Muscle layer of duodenum (tissue), 2 donors: ENCODE measurements around the gene HSD11B1.

Source experiments
- H3K27ac ChIP-seq: one replicate; pipeline ENCODE4 v1.7.0; 2013; ENCODE audit warnings: mild to moderate bottlenecking, low read length
- H3K27me3 ChIP-seq: one replicate; pipeline ENCODE4 v1.7.0; 2013; ENCODE audit warnings: low read depth, mild to moderate bottlenecking, control low read depth, low read length
- H3K36me3 ChIP-seq, 2 donors: one replicate each; pipeline ENCODE4 v1.7.0; 2013; ENCODE audit warnings: low read length in 2 of 2, control low read depth in 1 of 2, mild to moderate bottlenecking in 1 of 2; ENCODE audit not compliant: insufficient read depth in 2 of 2, control insufficient read depth in 1 of 2
- H3K4me1 ChIP-seq, 2 donors: one replicate each; pipeline ENCODE4 v1.7.0; 2013; ENCODE audit warnings: low read length in 2 of 2, mild to moderate bottlenecking in 2 of 2, control low read depth in 1 of 2, moderate library complexity in 1 of 2; ENCODE audit not compliant: insufficient read depth in 2 of 2, control insufficient read depth in 1 of 2
- H3K4me3 ChIP-seq, 2 donors: one replicate each; pipeline ENCODE4 v1.7.0; 2013; ENCODE audit warnings: low read length in 2 of 2, low read depth in 1 of 2, mild to moderate bottlenecking in 1 of 2
- H3K9me3 ChIP-seq, 2 donors: one replicate each; pipeline ENCODE4 v1.7.0; 2013; ENCODE audit warnings: low read length in 2 of 2, control low read depth in 1 of 2, mild to moderate bottlenecking in 1 of 2; ENCODE audit not compliant: control insufficient read depth in 1 of 2
- donor health status: healthy.

HSD11B1 gene

DNA sequence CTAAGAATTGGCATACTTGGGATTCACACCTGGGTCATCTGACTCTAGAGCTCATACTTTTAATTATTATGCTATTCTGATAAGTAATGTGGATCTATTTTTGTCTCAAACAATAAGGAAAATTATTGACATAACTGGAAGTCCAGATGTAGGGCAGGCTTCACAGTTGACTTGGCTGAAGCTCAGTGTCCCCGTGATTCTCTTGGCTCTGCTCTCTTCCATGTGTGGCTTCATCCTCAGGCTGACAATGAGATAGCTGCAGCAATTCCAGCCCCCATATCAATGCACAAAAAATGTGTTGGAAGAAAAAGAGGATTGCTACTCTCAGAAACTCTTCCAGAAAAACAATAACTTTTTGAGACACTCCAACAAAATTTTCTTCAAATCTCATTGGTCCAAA lies 23.8 kb downstream of the HSD11B1 start:
- Histone ChIP-seq H3K27ac (no peak overlapping the region), H3K4me1 (no peaks in the 10 kb centered on the region), H3K27me3 (no peaks in the 10 kb centered on the region), H3K4me3 (no peak overlapping the region), H3K36me3 (no peaks in the 10 kb centered on the region), H3K9me3 (no peaks in the 10 kb centered on the region)

DNA sequence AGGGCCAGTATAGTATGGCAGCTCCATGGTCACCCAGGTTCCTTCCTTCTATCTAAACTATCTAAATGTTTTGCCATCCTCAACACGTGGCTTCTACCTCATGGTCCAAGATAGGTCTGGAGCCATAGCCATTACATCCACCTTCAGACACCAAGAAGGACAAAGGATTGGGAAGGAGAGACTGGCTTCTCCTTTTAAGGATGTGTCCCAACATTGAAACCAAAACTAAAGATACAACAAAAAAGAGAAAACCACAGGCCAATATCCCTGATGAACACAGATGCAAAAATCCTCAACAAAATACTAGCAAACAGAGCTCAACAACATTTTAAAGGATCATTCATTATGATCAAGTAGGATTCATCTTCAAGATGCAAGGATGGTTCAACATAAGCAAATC lies 24.8 kb downstream of the HSD11B1 start:
- no peaks in the 10 kb centered on the region for H3K9me3 ChIP-seq
- no peaks in the 10 kb centered on the region for H3K27me3 ChIP-seq

DNA sequence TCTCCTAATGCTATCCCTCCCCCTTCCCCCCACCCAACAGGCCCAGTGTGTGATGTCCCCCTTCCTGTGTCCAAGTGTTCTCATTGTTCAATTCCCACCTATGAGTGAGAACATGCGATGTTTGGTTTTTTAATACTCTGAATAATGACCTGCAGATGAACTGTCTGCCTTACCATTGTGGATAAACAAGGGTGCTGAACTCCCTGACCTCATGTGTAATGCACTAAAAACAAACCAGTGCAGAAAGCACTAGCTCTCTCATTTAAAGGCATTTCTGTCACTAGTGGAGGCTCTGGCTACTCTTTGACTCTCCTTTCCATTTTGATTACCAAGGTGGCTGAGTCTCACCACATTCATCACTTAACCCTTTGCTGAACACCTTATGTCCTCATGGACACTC lies 28.1 kb downstream of the HSD11B1 start:
- no peak overlapping the region for H3K4me3 ChIP-seq
- H3K9me3 ChIP-seq, result no peaks in the 10 kb centered on the region
- no peaks in the 10 kb centered on the region for H3K36me3 ChIP-seq
- no peaks in the 10 kb centered on the region for H3K27me3 ChIP-seq
- H3K4me1 ChIP-seq, result peaks cover 0 to 4% of the 10 kb centered on the region in 2 donors
- no peak overlapping the region for H3K27ac ChIP-seq

More for the DNA sequence above, 24.8 kb downstream of the HSD11B1 start:
- Histone ChIP-seq H3K4me1 (peaks cover 0 to 4% of the 10 kb centered on the region in 2 donors), H3K27ac (no peak overlapping the region), H3K36me3 (no peaks in the 10 kb centered on the region), H3K4me3 (no peak overlapping the region)

DNA sequence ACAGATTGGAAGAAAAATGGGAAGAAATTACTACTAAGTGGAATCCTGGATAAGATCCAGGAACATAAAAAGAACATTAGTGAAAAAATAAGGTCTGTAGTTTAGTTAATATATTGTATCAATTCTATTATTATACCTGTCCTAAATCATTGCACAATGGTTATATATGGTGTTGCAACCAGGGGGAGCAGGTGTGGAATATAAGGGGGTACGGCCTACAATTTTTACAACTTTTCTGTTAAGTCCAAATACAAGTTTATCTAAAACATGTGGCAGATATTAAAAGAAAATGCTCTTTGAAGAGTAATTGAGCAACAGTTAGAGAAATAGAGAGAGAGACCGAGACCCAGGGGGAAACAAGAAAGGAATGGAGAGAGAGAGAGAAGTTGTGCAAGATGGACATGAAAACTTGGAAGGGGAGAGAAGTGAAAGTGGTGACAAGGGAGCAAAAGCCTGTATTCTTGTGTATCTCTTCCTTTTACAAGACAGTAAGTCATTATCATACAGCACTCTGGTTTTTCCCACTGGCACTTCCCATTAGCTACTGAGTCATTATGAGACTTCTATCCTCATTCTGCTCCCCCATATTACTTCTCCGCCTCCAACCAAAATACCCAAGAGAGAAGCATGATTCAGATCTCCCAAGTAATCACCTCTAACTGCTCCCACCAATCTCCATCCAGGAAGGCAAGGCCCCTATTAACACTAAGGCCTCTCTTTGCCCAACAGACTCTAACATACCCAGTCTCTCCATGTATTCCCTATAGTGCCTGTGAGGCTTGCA lies 29.0 kb downstream of the HSD11B1 start:
- Histone ChIP-seq H3K27ac (no peak overlapping the region), H3K36me3 (no peaks in the 10 kb centered on the region), H3K9me3 (no peaks in the 10 kb centered on the region), H3K4me3 (no peak overlapping the region), H3K4me1 (peaks cover 0 to 4% of the 10 kb centered on the region in 2 donors), H3K27me3 (no peaks in the 10 kb centered on the region)

DNA sequence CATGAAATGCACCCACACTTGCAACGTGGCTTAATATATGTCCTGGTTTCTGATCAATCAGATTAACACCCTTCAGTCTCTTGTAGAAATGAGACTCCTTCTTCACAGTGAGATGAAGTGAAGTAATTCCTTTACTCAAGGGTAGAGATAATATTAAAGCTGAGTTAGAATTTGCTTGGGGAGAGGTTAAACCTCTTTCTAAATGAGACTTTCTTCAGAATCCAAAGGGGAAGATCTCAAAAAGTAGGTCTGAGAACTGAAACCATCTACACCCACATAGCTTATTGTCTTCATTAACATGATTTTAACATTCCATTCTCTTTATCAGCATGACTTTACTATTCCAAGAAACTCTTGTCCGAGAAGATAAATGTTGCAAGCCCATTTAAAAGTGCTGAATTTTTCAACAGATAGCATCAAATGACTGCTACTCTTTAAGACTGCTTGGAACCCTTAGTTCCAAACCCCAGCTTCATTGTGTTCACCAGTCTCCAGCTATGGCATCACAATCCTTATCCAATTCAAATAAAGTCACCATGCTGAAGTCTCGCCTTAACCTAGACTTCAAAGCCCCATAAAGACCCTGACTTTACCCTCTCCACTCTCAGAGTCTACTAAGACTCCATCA lies 32.0 kb downstream of the HSD11B1 start:
- Histone ChIP-seq H3K9me3 (no peaks in the 10 kb centered on the region), H3K27ac (no peak overlapping the region), H3K36me3 (no peaks in the 10 kb centered on the region), H3K4me1 (peaks cover 2 to 4% of the 10 kb centered on the region in 2 donors), H3K27me3 (no peaks in the 10 kb centered on the region), H3K4me3 (no peak overlapping the region)

DNA sequence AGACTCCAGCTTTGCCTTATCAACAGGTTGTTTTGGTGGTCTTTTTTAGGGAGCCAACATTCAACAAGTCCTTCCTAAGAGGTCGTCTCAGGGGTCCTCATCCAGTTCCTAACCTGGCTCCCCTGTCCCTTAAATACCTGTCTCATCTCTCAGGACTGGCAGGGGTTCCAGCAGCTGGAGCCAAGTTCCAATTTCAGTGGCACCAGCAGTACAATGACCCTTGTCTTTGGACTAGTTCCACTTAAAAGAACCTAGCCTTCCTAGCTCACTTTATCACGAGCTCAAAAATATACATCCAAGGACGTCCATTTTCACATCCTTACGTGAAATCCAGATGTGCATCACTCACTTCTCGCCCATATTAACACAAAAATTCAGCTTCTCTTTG lies 32.5 kb downstream of the HSD11B1 start:
- Histone ChIP-seq H3K4me3 (no peak overlapping the region), H3K27me3 (no peaks in the 10 kb centered on the region), H3K27ac (no peak overlapping the region)

DNA sequence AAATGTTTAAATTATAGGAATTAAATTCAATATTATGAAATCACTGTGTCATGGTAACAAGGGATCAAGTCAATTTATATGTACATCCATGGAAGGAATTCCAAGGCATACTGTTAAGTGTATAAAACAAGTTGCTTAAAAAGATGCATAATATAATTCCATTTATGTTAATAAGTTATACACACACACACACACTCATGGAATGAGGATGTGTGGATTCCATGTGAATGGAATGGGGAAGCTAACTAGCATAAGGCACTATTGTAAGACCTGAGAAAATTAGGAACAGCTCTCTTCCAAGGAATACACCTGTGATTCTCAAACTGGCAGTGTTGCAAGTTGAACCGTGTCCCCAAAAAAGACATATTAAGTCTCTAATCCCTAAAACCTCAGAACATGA lies 33.6 kb downstream of the HSD11B1 start:
- Histone ChIP-seq H3K27me3 (no peaks in the 10 kb centered on the region), H3K36me3 (no peaks in the 10 kb centered on the region), H3K27ac (no peak overlapping the region), H3K9me3 (no peaks in the 10 kb centered on the region), H3K4me1 (peaks cover 4 to 12% of the 10 kb centered on the region in 2 donors), H3K4me3 (no peak overlapping the region)

More for the DNA sequence above, 32.5 kb downstream of the HSD11B1 start:
- Histone ChIP-seq H3K36me3 (no peaks in the 10 kb centered on the region), H3K9me3 (no peaks in the 10 kb centered on the region), H3K4me1 (peaks cover 4 to 7% of the 10 kb centered on the region in 2 donors)

DNA sequence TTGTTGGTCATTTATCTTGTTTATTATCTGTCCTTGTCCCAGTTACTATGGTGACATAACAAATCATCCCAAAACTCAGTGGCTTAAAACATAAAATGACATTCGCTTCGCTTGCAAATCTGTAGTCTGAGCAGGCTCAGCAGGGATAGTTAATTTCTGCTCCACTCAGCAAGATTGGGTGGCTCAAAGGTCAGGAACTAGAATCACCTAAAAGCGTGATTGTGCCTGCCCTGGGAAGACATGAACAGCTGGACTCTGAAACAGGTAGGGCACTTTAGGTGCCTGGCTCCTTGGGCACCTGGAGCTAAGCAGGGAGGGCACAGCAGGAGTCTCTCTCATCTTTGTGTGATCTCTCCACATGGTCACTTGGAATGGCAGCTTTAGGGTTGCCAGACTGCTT lies 36.5 kb downstream of the HSD11B1 start:
- no peaks in the 10 kb centered on the region for H3K36me3 ChIP-seq
- no peaks in the 10 kb centered on the region for H3K27me3 ChIP-seq
- H3K9me3 ChIP-seq, result no peaks in the 10 kb centered on the region
- no peak overlapping the region for H3K4me3 ChIP-seq
- peaks cover 0 to 12% of the 10 kb centered on the region in 2 donors for H3K4me1 ChIP-seq
- H3K27ac ChIP-seq, result no peak overlapping the region

DNA sequence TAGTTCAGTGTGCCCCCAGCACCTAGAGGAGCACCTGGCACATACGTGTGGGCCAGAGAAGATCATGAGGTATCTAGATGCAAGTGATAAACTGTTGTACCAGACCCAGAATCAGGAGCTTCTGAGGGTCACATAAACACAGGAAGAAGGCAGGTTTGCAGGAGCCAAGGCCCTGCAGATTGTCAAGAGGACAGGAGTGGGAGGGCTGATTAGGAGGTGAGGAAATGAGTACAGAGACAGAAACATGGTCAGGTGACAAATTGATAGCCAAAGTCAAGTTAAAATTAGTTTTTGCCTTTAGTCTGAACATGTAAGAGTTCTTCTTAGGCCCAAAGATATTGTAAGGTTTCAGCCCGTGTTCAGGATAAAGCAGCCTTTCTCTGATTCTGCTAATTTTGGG lies 37.2 kb downstream of the HSD11B1 start:
- no peaks in the 10 kb centered on the region for H3K9me3 ChIP-seq
- H3K27me3 ChIP-seq, result no peaks in the 10 kb centered on the region
- peaks cover 0 to 12% of the 10 kb centered on the region in 2 donors for H3K4me1 ChIP-seq
- H3K36me3 ChIP-seq, result no peaks in the 10 kb centered on the region
- H3K4me3 ChIP-seq, result no peak overlapping the region
- peak overlapping the region; percentile 55 for H3K27ac ChIP-seq

DNA sequence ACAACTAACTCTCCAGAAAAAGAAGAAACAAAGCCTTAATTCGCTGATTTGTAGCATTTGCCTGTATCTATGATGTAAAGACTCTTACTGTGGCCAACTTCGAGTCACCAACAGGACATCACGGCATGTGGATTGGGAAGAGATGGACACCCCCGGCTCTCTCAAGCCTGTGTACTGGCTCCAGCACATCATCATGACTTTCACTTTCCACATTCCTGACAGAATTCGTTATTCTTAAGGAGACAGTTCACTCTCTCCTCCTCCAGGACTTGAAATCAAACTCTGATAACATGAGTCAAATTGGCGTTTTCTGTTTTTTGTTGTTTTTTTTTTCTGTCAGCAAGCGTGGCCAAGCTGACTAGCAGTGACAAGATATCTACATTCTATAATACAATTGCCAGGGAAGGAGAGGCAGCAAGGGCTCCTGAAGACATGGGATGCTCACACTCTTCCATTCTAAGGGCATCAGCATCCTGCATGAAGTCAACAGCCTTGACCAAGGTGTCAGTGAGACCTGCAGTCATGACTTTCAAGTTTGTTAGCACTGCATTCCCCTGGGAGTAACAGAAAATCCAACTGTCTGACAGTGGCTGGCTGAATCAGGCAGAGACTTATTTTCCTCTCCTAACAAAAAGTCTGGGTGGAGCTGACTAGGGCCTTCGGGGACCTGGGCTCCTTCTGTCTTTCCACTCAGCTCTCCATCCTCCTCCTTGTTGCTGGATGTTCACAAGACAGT lies 37.9 kb downstream of the HSD11B1 start:
- H3K36me3 ChIP-seq, result no peaks in the 10 kb centered on the region
- peaks cover 0 to 12% of the 10 kb centered on the region in 2 donors for H3K4me1 ChIP-seq
- H3K27me3 ChIP-seq, result no peaks in the 10 kb centered on the region
- no peaks in the 10 kb centered on the region for H3K9me3 ChIP-seq
- H3K27ac ChIP-seq, result peak overlapping the region; percentile 55
- no peak overlapping the region for H3K4me3 ChIP-seq

DNA sequence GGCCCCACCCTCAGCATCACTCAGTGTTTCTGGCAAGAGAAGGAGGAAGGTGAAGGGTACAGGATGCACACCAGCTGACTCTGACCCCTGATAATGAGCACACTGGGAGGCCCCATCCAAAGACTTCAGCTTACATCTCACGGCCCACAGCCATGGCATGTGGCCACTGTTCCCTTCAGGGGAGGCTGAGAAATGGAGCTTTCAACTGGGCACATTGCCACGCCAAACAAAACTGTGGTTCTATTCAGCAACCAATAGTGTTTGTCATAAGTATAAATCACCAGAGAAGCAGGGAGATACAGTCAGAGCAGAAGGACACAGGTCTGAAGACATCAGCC lies 38.5 kb downstream of the HSD11B1 start:
- H3K4me1 ChIP-seq, result peaks cover 0 to 12% of the 10 kb centered on the region in 2 donors
- H3K27ac ChIP-seq, result no peak overlapping the region
- no peak overlapping the region for H3K4me3 ChIP-seq

More for the DNA sequence above, 38.5 kb downstream of the HSD11B1 start:
- no peaks in the 10 kb centered on the region for H3K36me3 ChIP-seq
- no peaks in the 10 kb centered on the region for H3K9me3 ChIP-seq
- no peaks in the 10 kb centered on the region for H3K27me3 ChIP-seq
